Sigmoid colon (tissue), 7 donors: Measurements from ENCODE around the gene SLIT3. TPM values are rescaled to one million over a fixed set of nuclear protein-coding genes. Genes with fewer than 3 reads are reported as not detected.

ENCODE experiments used
- DNase-seq: peaks from one replicate; pipeline ENCODE4 v3.0.0-alpha.2; 2019
- H3K27ac ChIP-seq, 4 donors: fragments of 200-600 bp; sonication (generic); one replicate each; pipeline ENCODE4 v1.5.1; 2016 to 2019; ENCODE audit warnings: mild to moderate bottlenecking in 1 of 4
- H3K27me3 ChIP-seq, 3 donors: fragments of 200-600 bp; sonication (generic); one replicate each; pipeline ENCODE4 v1.5.1; 2019; ENCODE audit warnings: mild to moderate bottlenecking in 1 of 3
- H3K36me3 ChIP-seq, 4 donors: fragments of 200-600 bp; sonication (generic); one replicate each; pipeline ENCODE4 v1.5.1; 2016 to 2019
- H3K4me1 ChIP-seq, 4 donors: fragments of 200-600 bp; sonication (generic); one replicate each; pipeline ENCODE4 v1.5.1; 2017 to 2019
- H3K4me3 ChIP-seq, 4 donors: fragments of 200-600 bp; sonication (generic); one replicate each; pipeline ENCODE4 v1.5.1; 2017 to 2019; ENCODE audit warnings: mild to moderate bottlenecking in 2 of 4, moderate library complexity in 1 of 4
- H3K9me3 ChIP-seq, 4 donors: fragments of 200-600 bp in 3 of 4; sonication (generic) in 3 of 4; one replicate each; pipeline versions ENCODE4 v1.5.1 to v1.6.1; 2013 to 2019
- CTCF ChIP-seq, 4 experiments: fragments of 450-650 bp in 3 of 4; fragments of 200-600 bp in 1 of 4; IDR thresholded peaks; one replicate each; pipeline ENCODE4 v1.5.1; 2016 to 2019; ENCODE audit warnings: antibody characterized with exemption in 4 of 4, mild to moderate bottlenecking in 3 of 4, moderate library complexity in 2 of 4
- EP300 ChIP-seq, 4 donors: sonication (generic); formaldehyde crosslinking; IDR thresholded peaks; one replicate each; pipeline ENCODE4 v1.6.1; 2017; ENCODE audit warnings: antibody characterized with exemption in 4 of 4
- POLR2A ChIP-seq, 2 donors: fragments of 450-650 bp; IDR thresholded peaks; one replicate each; pipeline ENCODE4 v1.6.1; 2016; ENCODE audit warnings: antibody characterized with exemption in 2 of 2, mild to moderate bottlenecking in 2 of 2, moderate library complexity in 2 of 2
- POLR2AphosphoS5 ChIP-seq, 4 donors: sonication (generic); formaldehyde crosslinking; IDR thresholded peaks; one replicate each; pipeline ENCODE4 v1.6.1; 2017; ENCODE audit warnings: antibody characterized with exemption in 4 of 4
- WGBS, 2 donors: extraction: QIAGEN DNeasy Blood & Tissue Kit; methylation state at CpG; one replicate each; pipeline ENCODE4 v1.1.7; 2013; 5-methylcytosine and 5-hydroxymethylcytosine counted together
- intact Hi-C: fragments of 100-400 bp; cut with DNase I; formaldehyde crosslinking; loops from one replicate; pipeline ENCODE4 v1.15.1; 2023
- polyA plus RNA-seq, 3 donors: library from polyadenylated mRNA; stranded (reverse); fragments of 200-250 nt; gene quantifications; one replicate each; pipeline ENCODE4 v1.2.3, GENCODE V29; 2013
- total RNA-seq, 4 donors: library from RNA; depleted of rRNA; stranded (reverse); fragments of >200 nt; gene quantifications; one replicate each; pipeline ENCODE4 v1.1.0, GENCODE V29; 2016
- donor health status: healthy with polysubstance abuse.
- donor health status: Bipolar disorder and iron deficiency.
- donor health status: healthy.

The SLIT3 gene
- total and polyA plus RNA-seq, 7 donors: 0.23 to 46.3 (median 30.0) TPM

- no peak for DNase-seq
- H3K27ac ChIP-seq: no peak overlapping the region
- H3K27me3 ChIP-seq: no peaks in the 10 kb centered on the region
- peaks cover 0 to 8% (median 6%) of the 10 kb centered on the region in 4 donors for H3K4me1 ChIP-seq
- intact Hi-C loops: no loop called here
- H3K36me3 ChIP-seq: no peaks in the 10 kb centered on the region
- H3K9me3 ChIP-seq: no peaks in the 10 kb centered on the region
- TF ChIP-seq CTCF (IDR thresholded peaks at IDR 0.05) (no peak), EP300 (IDR thresholded peaks at IDR 0.05) (no peak), POLR2AphosphoS5 (IDR thresholded peaks at IDR 0.05) (no peak), POLR2A (IDR thresholded peaks at IDR 0.05) (no peak)
- 81 to 84% methylated on average over 6 of the region's 6 CpGs for WGBS, 2 donors
- no peak overlapping the region for H3K4me3 ChIP-seq
These were observed 127.6 kb downstream of the SLIT3 start for GRCh38 chr5:169173372-169173771.

- Histone ChIP-seq H3K27ac (no peak overlapping the region), H3K4me3 (no peak overlapping the region), H3K9me3 (no peaks in the 10 kb centered on the region), H3K36me3 (no peaks in the 10 kb centered on the region), H3K27me3 (no peaks in the 10 kb centered on the region), H3K4me1 (peaks cover 0 to 14% (median 9%) of the 10 kb centered on the region in 4 donors)
- no peak for DNase-seq
- TF ChIP-seq EP300 (IDR thresholded peaks at IDR 0.05) (no peak), POLR2AphosphoS5 (IDR thresholded peaks at IDR 0.05) (no peak), POLR2A (IDR thresholded peaks at IDR 0.05) (no peak), CTCF (IDR thresholded peaks at IDR 0.05) (no peak)
- 72 to 78% methylated on average over 2 of the region's 2 CpGs for WGBS, 2 donors
- intact Hi-C loops: no loop called here
These were observed 129.4 kb downstream of the SLIT3 start for GRCh38 chr5:169171515-169171914.

- Histone ChIP-seq H3K27ac (no peak overlapping the region), H3K27me3 (no peaks in the 10 kb centered on the region), H3K36me3 (no peaks in the 10 kb centered on the region), H3K4me1 (peaks cover 0 to 16% (median 10%) of the 10 kb centered on the region in 4 donors), H3K4me3 (no peak overlapping the region), H3K9me3 (no peaks in the 10 kb centered on the region)
- DNase-seq: no peak
- intact Hi-C loops: no loop called here
- TF ChIP-seq CTCF (IDR thresholded peaks at IDR 0.05) (no peak), EP300 (IDR thresholded peaks at IDR 0.05) (no peak), POLR2AphosphoS5 (IDR thresholded peaks at IDR 0.05) (no peak), POLR2A (IDR thresholded peaks at IDR 0.05) (no peak)
- WGBS, 2 donors: 88% methylated on average over 4 of the region's 4 CpGs
These were observed 131.2 kb downstream of the SLIT3 start for GRCh38 chr5:169169783-169170182.

GRCh38 chr5:169168280-169168679 lies 132.7 kb downstream of the SLIT3 start:
- TF ChIP-seq CTCF (IDR thresholded peaks at IDR 0.05) (no peak), POLR2AphosphoS5 (IDR thresholded peaks at IDR 0.05) (no peak), EP300 (IDR thresholded peaks at IDR 0.05) (no peak), POLR2A (IDR thresholded peaks at IDR 0.05) (no peak)
- Histone ChIP-seq H3K9me3 (no peaks in the 10 kb centered on the region), H3K4me3 (no peak overlapping the region), H3K27ac (no peak overlapping the region), H3K4me1 (peaks cover 0 to 26% (median 11%) of the 10 kb centered on the region in 4 donors), H3K27me3 (no peaks in the 10 kb centered on the region), H3K36me3 (no peaks in the 10 kb centered on the region)
- 64 to 68% methylated on average over 3 of the region's 3 CpGs for WGBS, 2 donors
- intact Hi-C loops: no loop called here
- no peak for DNase-seq

GRCh38 chr5:169166078-169166477 lies 134.9 kb downstream of the SLIT3 start:
- Histone ChIP-seq H3K36me3 (no peaks in the 10 kb centered on the region), H3K4me1 (peaks cover 0 to 34% (median 19%) of the 10 kb centered on the region in 4 donors), H3K27ac (no peak overlapping the region), H3K9me3 (no peaks in the 10 kb centered on the region), H3K4me3 (no peak overlapping the region), H3K27me3 (no peaks in the 10 kb centered on the region)
- no peak for TF ChIP-seq POLR2AphosphoS5 (IDR thresholded peaks at IDR 0.05)
- TF ChIP-seq EP300 (IDR thresholded peaks at IDR 0.05): no peak
- no peak for TF ChIP-seq CTCF (IDR thresholded peaks at IDR 0.05)
- no peak for TF ChIP-seq POLR2A (IDR thresholded peaks at IDR 0.05)
- 80 to 88% methylated on average over 8 of the region's 8 CpGs for WGBS, 2 donors
- no peak for DNase-seq
- intact Hi-C loops: no loop called here
